ENCODE results near the gene KIAA1671. TPM values are rescaled to one million over a fixed set of nuclear protein-coding genes. Genes with fewer than 3 reads are reported as not detected.

The KIAA1671 gene
- total RNA-seq, 4 donors from 2014 or later, result 16.2 to 35.0 (median 21.7) TPM

- ATAC-seq (no peak), DNase-seq (no peak)
- Histone ChIP-seq H3K27ac (no peak overlapping the region), H3K4me3 (no peak overlapping the region), H3K27me3 (no peaks in the 10 kb centered on the region), H3K4me1 (no peaks in the 10 kb centered on the region), H3K36me3 (no peaks in the 10 kb centered on the region), H3K9me3 (no peaks in the 10 kb centered on the region)
- no peak for TF ChIP-seq POLR2A (IDR thresholded peaks at IDR 0.05)
- TF ChIP-seq CTCF (IDR thresholded peaks at IDR 0.05 in 4 of 5, conservative IDR thresholded peaks at IDR 0.05 in 1 of 5), result no peak
- intact Hi-C loops (cut with DNase I; ENCODE audit: low total_unique reads), result no loop called here
- in situ Hi-C loops (cut with MboI; ENCODE audit: low sequenced_read_pairs in 4 of 4), result no loop called here
Observed at GRCh38 chr22:25035715-25036114, 83.2 kb downstream of the KIAA1671 start.

- Histone ChIP-seq H3K27ac (no peak overlapping the region), H3K9me3 (no peaks in the 10 kb centered on the region), H3K4me1 (no peaks in the 10 kb centered on the region), H3K36me3 (no peaks in the 10 kb centered on the region), H3K4me3 (no peak overlapping the region), H3K27me3 (no peaks in the 10 kb centered on the region)
- DNase-seq (no peak), ATAC-seq (no peak)
- intact Hi-C loops (cut with DNase I; ENCODE audit: low total_unique reads) (no loop called here), in situ Hi-C loops (cut with MboI; ENCODE audit: low sequenced_read_pairs in 4 of 4) (no loop called here)
- TF ChIP-seq CTCF (IDR thresholded peaks at IDR 0.05 in 4 of 5, conservative IDR thresholded peaks at IDR 0.05 in 1 of 5) (no peak), POLR2A (IDR thresholded peaks at IDR 0.05) (no peak)
Observed at GRCh38 chr22:25038239-25038638, 85.7 kb downstream of the KIAA1671 start.

GRCh38 chr22:25038771-25039170 lies 86.3 kb downstream of the KIAA1671 start:
- in situ Hi-C loops (cut with MboI; ENCODE audit: low sequenced_read_pairs in 4 of 4), result no loop called here
- no peaks in the 10 kb centered on the region for H3K27me3 ChIP-seq
- no peaks in the 10 kb centered on the region for H3K36me3 ChIP-seq
- intact Hi-C loops (cut with DNase I; ENCODE audit: low total_unique reads), result no loop called here
- no peak overlapping the region for H3K27ac ChIP-seq
- H3K9me3 ChIP-seq, result no peaks in the 10 kb centered on the region
- ATAC-seq (no peak), DNase-seq (no peak)
- TF ChIP-seq POLR2A (IDR thresholded peaks at IDR 0.05), result no peak
- TF ChIP-seq CTCF (IDR thresholded peaks at IDR 0.05 in 4 of 5, conservative IDR thresholded peaks at IDR 0.05 in 1 of 5), result no peak
- no peak overlapping the region for H3K4me3 ChIP-seq
- H3K4me1 ChIP-seq, result no peaks in the 10 kb centered on the region

- DNase-seq, result no peak
- intact Hi-C loops (cut with DNase I; ENCODE audit: low total_unique reads) (no loop called here), in situ Hi-C loops (cut with MboI; ENCODE audit: low sequenced_read_pairs in 4 of 4) (no loop called here)
- H3K9me3 ChIP-seq, result no peaks in the 10 kb centered on the region
- no peaks in the 10 kb centered on the region for H3K36me3 ChIP-seq
- no peaks in the 10 kb centered on the region for H3K4me1 ChIP-seq
- ATAC-seq, result no peak
- TF ChIP-seq CTCF (IDR thresholded peaks at IDR 0.05 in 4 of 5, conservative IDR thresholded peaks at IDR 0.05 in 1 of 5) (no peak), POLR2A (IDR thresholded peaks at IDR 0.05) (no peak)
- H3K27me3 ChIP-seq, result no peaks in the 10 kb centered on the region
- H3K4me3 ChIP-seq, result no peak overlapping the region
- no peak overlapping the region for H3K27ac ChIP-seq
Observed at GRCh38 chr22:25039255-25039654, 86.7 kb downstream of the KIAA1671 start.

- Histone ChIP-seq H3K36me3 (no peaks in the 10 kb centered on the region), H3K4me3 (no peak overlapping the region), H3K27me3 (no peaks in the 10 kb centered on the region), H3K4me1 (no peaks in the 10 kb centered on the region), H3K9me3 (no peaks in the 10 kb centered on the region), H3K27ac (no peak overlapping the region)
- ATAC-seq (no peak), DNase-seq (no peak)
- intact Hi-C loops (cut with DNase I; ENCODE audit: low total_unique reads), result no loop called here
- in situ Hi-C loops (cut with MboI; ENCODE audit: low sequenced_read_pairs in 4 of 4), result loop anchor here in 1 of 4 donors (10.0 kb wide), 1 partner anchor 265 kb away; the partner anchor contains the start of gene PIWIL3
- TF ChIP-seq POLR2A (IDR thresholded peaks at IDR 0.05), result no peak
- no peak for TF ChIP-seq CTCF (IDR thresholded peaks at IDR 0.05 in 4 of 5, conservative IDR thresholded peaks at IDR 0.05 in 1 of 5)
Observed at GRCh38 chr22:25039754-25040153, 87.2 kb downstream of the KIAA1671 start.
